SK-N-SH (cell line): ENCODE results near the gene SMARCD3. TPM values are rescaled to one million over a fixed set of nuclear protein-coding genes. Genes with fewer than 3 reads are reported as not detected.

Source experiments
- CTCF ChIA-PET: fragments of 300-600, 350-600 bp; formaldehyde crosslinking; extraction: SDS; loops from one replicate; lab custom pipeline; 2021; lab: Yijun Ruan, JAX
- POLR2A ChIA-PET: fragments of 350-600 bp; sonication (Branson Sonifier 250); formaldehyde crosslinking; extraction: SDS; loops from one replicate; lab custom pipeline; 2020; ENCODE audit warnings: antibody characterized with exemption, inconsistent platforms; lab: Yijun Ruan, JAX
- DNase-seq: peaks from one replicate; pipeline ENCODE4 v3.0.0; 2012
- H2AFZ ChIP-seq: fragments of 200-600 bp; sonication (generic); 2 replicates; pipeline ENCODE4 v1.8.1; 2016; ENCODE audit warnings: antibody characterized with exemption, mild to moderate bottlenecking, low read depth
- H3F3A ChIP-seq: fragments of 200-600 bp; sonication (generic); replicated peaks from 2 replicates; pipeline ENCODE3; 2016; ENCODE audit warnings: antibody characterized with exemption, mild to moderate bottlenecking; ENCODE audit not compliant: insufficient read depth
- H3K27ac ChIP-seq, 2 experiments: fragments of 200-500 bp in 1 of 2; fragments of 200-600 bp in 1 of 2; sonication (Bioruptor generic) in 1 of 2; sonication (generic), shearing (Covaris generic) in 1 of 2; 2 replicates each; pipeline versions ENCODE4 v1.5.1 to v1.6.1; 2014 to 2016; ENCODE audit warnings: low read depth in 2 of 2, inconsistent platforms in 1 of 2, low read length in 1 of 2, mild to moderate bottlenecking in 1 of 2, mixed read lengths in 1 of 2
- H3K27me3 ChIP-seq: fragments of 200-600 bp; sonication (generic), shearing (Covaris generic); 2 replicates; pipeline ENCODE4 v1.6.1; 2016; ENCODE audit warnings: mixed run types; ENCODE audit not compliant: insufficient read depth
- H3K36me3 ChIP-seq, 2 experiments: fragments of 200-500 bp in 1 of 2; fragments of 200-600 bp in 1 of 2; sonication (Bioruptor generic) in 1 of 2; sonication (generic) in 1 of 2; replicated peaks in 1 of 2; 2 replicates each; pipeline versions ENCODE3 to v1.5.1; 2014 to 2016; ENCODE audit warnings: low read length in 1 of 2, mild to moderate bottlenecking in 1 of 2; ENCODE audit not compliant: insufficient read depth in 2 of 2, control insufficient read depth in 1 of 2
- H3K4me1 ChIP-seq, 2 experiments: fragments of 200-500 bp in 1 of 2; fragments of 200-600 bp in 1 of 2; sonication (Bioruptor generic) in 1 of 2; sonication (generic), shearing (Covaris generic) in 1 of 2; 2 replicates each; pipeline versions ENCODE4 v1.5.1 to v1.6.1; 2014 to 2016; ENCODE audit warnings: low read depth in 1 of 2, low read length in 1 of 2, mixed run types in 1 of 2; ENCODE audit not compliant: insufficient read depth in 2 of 2, control insufficient read depth in 1 of 2
- H3K4me2 ChIP-seq: fragments of 200-600 bp; sonication (generic), shearing (Covaris generic); 2 replicates; pipeline ENCODE4 v1.6.1; 2017; ENCODE audit warnings: mixed run types
- H3K4me3 ChIP-seq, 2 experiments: fragments of 200-500 bp in 1 of 2; fragments of 200-600 bp in 1 of 2; sonication (Bioruptor generic) in 1 of 2; sonication (generic), shearing (Covaris generic) in 1 of 2; 2 replicates each; pipeline versions ENCODE4 v1.5.1 to v1.8.1; 2014 to 2016; ENCODE audit warnings: low read depth in 2 of 2, inconsistent platforms in 1 of 2, low read length in 1 of 2, mild to moderate bottlenecking in 1 of 2, mixed read lengths in 1 of 2, moderate library complexity in 1 of 2
- H3K79me2 ChIP-seq: fragments of 200-600 bp; sonication (generic); 2 replicates; pipeline ENCODE4 v1.8.1; 2017; ENCODE audit warnings: mild to moderate bottlenecking; ENCODE audit not compliant: insufficient read depth
- H3K9ac ChIP-seq: fragments of 200-600 bp; sonication (generic); 2 replicates; pipeline ENCODE4 v1.6.1; 2017; ENCODE audit warnings: mixed run types
- H3K9me2 ChIP-seq: fragments of 200-600 bp; sonication (generic); 2 replicates; pipeline ENCODE4 v1.6.1; 2017; ENCODE audit warnings: mixed run types
- H3K9me3 ChIP-seq: fragments of 200-600 bp; sonication (generic); 2 replicates; pipeline ENCODE4 v1.6.1; 2017; ENCODE audit warnings: mixed run types, mild to moderate bottlenecking, moderate library complexity
- H4K20me1 ChIP-seq: fragments of 200-600 bp; sonication (generic); 2 replicates; pipeline ENCODE4 v1.6.1; 2017; ENCODE audit warnings: mild to moderate bottlenecking, mixed run types; ENCODE audit not compliant: insufficient read depth
- ELF1 ChIP-seq: IDR thresholded peaks from 2 replicates; pipeline ENCODE4 v1.4.0; 2012
- EZH2phosphoT487 ChIP-seq: fragments of 200-600 bp; sonication (generic); IDR thresholded peaks from 2 replicates; pipeline ENCODE4 v1.6.1; 2017; ENCODE audit warnings: low read depth, mixed run types, mild to moderate bottlenecking, antibody characterized with exemption, moderate library complexity, borderline replicate concordance
- FOXJ3 ChIP-seq: sonication (generic); formaldehyde crosslinking; IDR thresholded peaks from 2 replicates; pipeline ENCODE4 v1.5.1; 2020; ENCODE audit warnings: mild to moderate bottlenecking, missing genetic modification reagents
- GABPA ChIP-seq: IDR thresholded peaks from 2 replicates; pipeline ENCODE4 v1.4.0; 2012; ENCODE audit warnings: low read depth, mild to moderate bottlenecking
- GATA2 ChIP-seq: sonication (generic); formaldehyde crosslinking; IDR thresholded peaks from 2 replicates; pipeline ENCODE4 v1.5.0; 2020; ENCODE audit warnings: mild to moderate bottlenecking, missing genetic modification reagents
- MEF2A ChIP-seq: IDR thresholded peaks from 2 replicates; pipeline ENCODE4 v1.4.0; 2012; ENCODE audit warnings: low read depth, borderline replicate concordance
- MXI1 ChIP-seq: IDR thresholded peaks from 2 replicates; pipeline ENCODE4 v1.6.1; 2012; ENCODE audit warnings: mild to moderate bottlenecking, low read depth, low read length, improper control_type of control experiment
- RAD21 ChIP-seq: IDR thresholded peaks from 2 replicates; pipeline ENCODE4 v1.6.1; 2012; ENCODE audit warnings: mild to moderate bottlenecking, low read length
- RCOR1 ChIP-seq: fragments of 150-350 bp; IDR thresholded peaks from 2 replicates; pipeline ENCODE4 v1.6.1; 2017; ENCODE audit warnings: antibody characterized with exemption, low read length
- RFX5 ChIP-seq: IDR thresholded peaks from 2 replicates; pipeline ENCODE4 v1.6.1; 2012; ENCODE audit warnings: mild to moderate bottlenecking, improper control_type of control experiment, low read length
- SIN3A ChIP-seq: IDR thresholded peaks from 2 replicates; pipeline ENCODE4 v1.6.1; 2012; ENCODE audit warnings: low read depth, mild to moderate bottlenecking, low read length, moderate library complexity, borderline replicate concordance
- TCF12 ChIP-seq: IDR thresholded peaks from 2 replicates; pipeline ENCODE4 v1.4.0; 2012
- TEAD4 ChIP-seq: IDR thresholded peaks from 2 replicates; pipeline ENCODE4 v1.4.0; 2012; ENCODE audit warnings: mild to moderate bottlenecking, borderline replicate concordance; ENCODE audit not compliant: insufficient read depth
- WGBS: methylation state at CpG from one replicate; pipeline ENCODE4 v1.1.6; 2017; ENCODE audit warnings: low lambda C conversion rate; 5-methylcytosine and 5-hydroxymethylcytosine counted together
- polyA plus RNA-seq, 3 experiments: library from polyadenylated mRNA; depleted of rRNA; stranded (reverse); fragments of >200 nt; gene quantifications; 2 replicates each; pipeline ENCODE4 v1.2.3, GENCODE V29; 2012
- TF ChIP-seq, protein P1 (sequence below): fragments of 150-350 bp; IDR thresholded peaks from 2 replicates; pipeline ENCODE4 v1.6.1; 2017; ENCODE audit warnings: antibody characterized with exemption, low read length, low read depth, borderline replicate concordance
- TF ChIP-seq, protein P2 (sequence below): fragments of 200-600 bp; sonication (generic); IDR thresholded peaks from 2 replicates; pipeline ENCODE4 v1.6.1; 2017; ENCODE audit warnings: antibody characterized with exemption, mild to moderate bottlenecking, moderate library complexity
- TF ChIP-seq, protein P3 (sequence below): IDR thresholded peaks from 2 replicates; pipeline ENCODE4; 2012
- TF ChIP-seq, protein P4 (sequence below): IDR thresholded peaks from 2 replicates; pipeline ENCODE4 v1.4.0; 2012; ENCODE audit warnings: low read depth, borderline replicate concordance

The SMARCD3 gene
- polyA plus RNA-seq, 1 of the 3 experiments (the other 2 are of a cell fraction): 62.8 TPM

DNA sequence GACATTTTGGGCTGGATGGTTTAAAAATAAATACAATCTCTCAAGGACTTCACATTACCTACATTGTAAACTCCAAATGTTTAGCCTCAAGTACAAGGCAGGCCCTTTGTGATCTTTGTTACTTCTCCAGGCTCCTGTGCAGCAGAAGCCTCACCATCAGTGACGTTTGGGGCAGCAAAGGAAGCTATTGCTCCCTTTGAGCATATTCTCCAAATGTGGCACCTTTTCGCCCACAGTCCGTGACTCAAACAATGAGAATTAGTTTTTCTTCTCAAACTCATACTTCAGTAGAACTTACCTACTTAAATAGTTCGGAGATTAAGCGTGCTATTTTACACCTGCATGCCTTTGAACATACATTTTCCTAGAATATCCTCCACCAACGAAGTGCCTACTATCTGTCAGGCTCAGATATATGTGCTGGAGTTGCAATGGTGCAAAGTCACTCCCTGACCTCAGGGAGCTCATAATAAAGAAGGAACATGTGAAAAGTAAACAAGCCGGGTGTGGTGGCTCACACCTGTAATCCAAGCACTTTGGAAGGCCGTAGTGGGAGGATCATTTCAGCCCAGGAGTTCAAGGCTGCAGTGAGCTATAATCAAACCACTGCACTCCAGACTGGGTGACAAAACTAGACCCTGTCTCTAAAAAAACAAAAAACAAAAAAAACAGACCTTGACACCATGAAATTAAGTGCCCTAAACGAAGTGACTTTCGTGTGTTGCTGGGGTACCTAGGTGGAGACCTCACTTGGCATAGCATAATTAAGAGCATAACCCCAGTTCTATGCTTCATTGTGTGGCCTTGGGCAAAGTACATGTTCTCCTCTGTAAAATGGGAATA lies 20.2 kb downstream of the SMARCD3 start:
- H3K79me2 ChIP-seq: peaks cover 40% of the 10 kb centered on the region
- peak overlapping the region; percentile 81 for H3K9ac ChIP-seq
- H3K4me1 ChIP-seq: peaks cover 10 to 29% of the 10 kb centered on the region in 2 experiments
- peaks cover 25 to 27% of the 10 kb centered on the region in 2 experiments for H3K36me3 ChIP-seq
- H3F3A ChIP-seq: peaks cover 9% of the 10 kb centered on the region
- peak overlapping the region; percentile 80 to 97 for H3K4me3 ChIP-seq
- ChIA-PET CTCF (interaction anchor here (1.0 to 4.9 kb wide), 4 partner anchors 11 to 77 kb away, joined by 3 to 46 read pairs (median 6); no protein-coding TSS in a partner anchor), POLR2A (interaction anchor here (1.0 to 2.0 kb wide), 4 partner anchors 16 to 200 kb away, joined by 3 to 20 read pairs (median 4); partner anchors contain the start of genes ABCB8 and TMUB1)
- H3K27me3 ChIP-seq: no peaks in the 10 kb centered on the region
- 87% methylated on average over 10 of the region's 10 CpGs for WGBS
- H4K20me1 ChIP-seq: peaks cover 1% of the 10 kb centered on the region
- TF ChIP-seq GABPA (no peak), RFX5 (no peak)
- TF ChIP-seq, protein P1, sequence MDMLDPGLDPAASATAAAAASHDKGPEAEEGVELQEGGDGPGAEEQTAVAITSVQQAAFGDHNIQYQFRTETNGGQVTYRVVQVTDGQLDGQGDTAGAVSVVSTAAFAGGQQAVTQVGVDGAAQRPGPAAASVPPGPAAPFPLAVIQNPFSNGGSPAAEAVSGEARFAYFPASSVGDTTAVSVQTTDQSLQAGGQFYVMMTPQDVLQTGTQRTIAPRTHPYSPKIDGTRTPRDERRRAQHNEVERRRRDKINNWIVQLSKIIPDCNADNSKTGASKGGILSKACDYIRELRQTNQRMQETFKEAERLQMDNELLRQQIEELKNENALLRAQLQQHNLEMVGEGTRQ: no peak
- no peaks in the 10 kb centered on the region for H3K9me2 ChIP-seq
- no peaks in the 10 kb centered on the region for H3K9me3 ChIP-seq
- peak overlapping the region; percentile 79 for H3K4me2 ChIP-seq
- no peak for DNase-seq
- H2AFZ ChIP-seq: peak overlapping the region; percentile 86
- peak overlapping the region; percentile 80 to 96 for H3K27ac ChIP-seq

DNA sequence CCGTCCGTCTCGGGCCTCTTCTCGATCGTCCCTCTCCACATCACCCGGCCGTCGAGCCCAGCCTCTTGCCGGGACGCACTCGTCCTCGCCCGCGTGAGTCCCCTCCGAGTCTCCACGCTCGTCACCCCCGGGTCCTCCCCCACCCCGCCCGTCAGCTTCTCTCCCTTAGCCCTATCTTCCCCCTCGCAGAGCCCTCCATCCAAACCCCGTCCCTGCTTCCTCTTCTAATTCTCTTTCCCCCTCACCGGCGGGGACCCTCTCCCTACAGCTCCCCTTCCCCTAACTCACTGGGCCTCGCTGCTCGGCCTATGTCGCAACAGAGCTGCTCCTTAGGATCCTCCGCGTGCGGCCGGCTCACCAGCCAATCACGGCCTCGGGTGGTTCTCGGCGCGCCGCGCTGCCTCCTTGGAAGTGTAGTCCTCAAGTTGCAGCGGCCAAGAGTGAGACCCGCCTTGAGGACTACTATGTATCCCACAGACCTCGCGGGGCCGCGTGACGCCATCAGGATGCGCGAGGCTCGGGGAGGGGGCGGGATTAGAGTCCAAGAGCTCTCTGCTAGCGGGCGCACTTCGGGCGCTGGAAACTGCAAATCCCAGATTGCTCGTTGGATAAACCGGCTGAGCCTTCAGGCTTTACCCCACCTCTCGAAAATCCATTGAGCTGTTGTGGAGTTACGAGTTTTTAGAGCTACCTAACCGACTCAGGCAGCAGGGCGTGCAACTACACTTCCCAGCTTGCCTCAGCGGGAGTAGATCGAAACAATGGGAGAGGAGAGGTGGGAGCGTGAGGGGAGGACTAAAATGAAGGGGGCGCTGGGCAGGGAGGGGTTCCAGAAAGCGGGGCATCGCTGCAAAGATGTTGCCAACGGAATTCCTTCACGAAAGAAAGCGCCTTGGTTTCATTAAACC lies 21.4 kb downstream of the SMARCD3 start, which contains the start of gene ABCF2:
Gene ABCF2, minus strand, starts transcription at position 331 of the 908 bp plus-strand sequence. CDS start 747 bp downstream, outside the sequence.
- WGBS: under 1% methylated on average over 60 of the region's 68 CpGs
- Histone ChIP-seq H3K9ac (peak within 1 kb of the TSS; percentile 81), H3K27ac (peak within 1 kb of the TSS; percentile 80 to 96), H3K9me3 (no peaks in the 10 kb centered on the region), H3K79me2 (peaks cover 29% of the 10 kb centered on the region), H3K36me3 (peaks cover 34 to 38% of the 10 kb centered on the region in 2 experiments), H3K4me2 (peak within 1 kb of the TSS; percentile 90), H3K4me1 (peaks cover 10 to 26% of the 10 kb centered on the region in 2 experiments), H3F3A (peaks cover 9% of the 10 kb centered on the region), H4K20me1 (no peaks in the 10 kb centered on the region), H2AFZ (peak within 1 kb of the TSS; percentile 86), H3K9me2 (no peaks in the 10 kb centered on the region), H3K4me3 (peak within 1 kb of the TSS; percentile 80 to 97), H3K27me3 (no peaks in the 10 kb centered on the region)
- DNase-seq: peak; percentile 99
- CTCF ChIA-PET: interaction anchor here (0.7 to 4.9 kb wide), 16 partner anchors 9 to 209 kb away, joined by 3 to 46 read pairs (median 4); partner anchors contain the start of gene GBX1
- POLR2A ChIA-PET: interaction anchor here (0.6 to 2.0 kb wide), 17 partner anchors 8 to 859 kb away, joined by 3 to 20 read pairs (median 3); partner anchors contain the start of genes ABCB8, AGAP3, REPIN1 and TMUB1
- no peak for TF ChIP-seq EZH2phosphoT487
- TF ChIP-seq SIN3A: peak; percentile 72; the same call in 1 of the 2 replicates
- TF ChIP-seq, protein P2, sequence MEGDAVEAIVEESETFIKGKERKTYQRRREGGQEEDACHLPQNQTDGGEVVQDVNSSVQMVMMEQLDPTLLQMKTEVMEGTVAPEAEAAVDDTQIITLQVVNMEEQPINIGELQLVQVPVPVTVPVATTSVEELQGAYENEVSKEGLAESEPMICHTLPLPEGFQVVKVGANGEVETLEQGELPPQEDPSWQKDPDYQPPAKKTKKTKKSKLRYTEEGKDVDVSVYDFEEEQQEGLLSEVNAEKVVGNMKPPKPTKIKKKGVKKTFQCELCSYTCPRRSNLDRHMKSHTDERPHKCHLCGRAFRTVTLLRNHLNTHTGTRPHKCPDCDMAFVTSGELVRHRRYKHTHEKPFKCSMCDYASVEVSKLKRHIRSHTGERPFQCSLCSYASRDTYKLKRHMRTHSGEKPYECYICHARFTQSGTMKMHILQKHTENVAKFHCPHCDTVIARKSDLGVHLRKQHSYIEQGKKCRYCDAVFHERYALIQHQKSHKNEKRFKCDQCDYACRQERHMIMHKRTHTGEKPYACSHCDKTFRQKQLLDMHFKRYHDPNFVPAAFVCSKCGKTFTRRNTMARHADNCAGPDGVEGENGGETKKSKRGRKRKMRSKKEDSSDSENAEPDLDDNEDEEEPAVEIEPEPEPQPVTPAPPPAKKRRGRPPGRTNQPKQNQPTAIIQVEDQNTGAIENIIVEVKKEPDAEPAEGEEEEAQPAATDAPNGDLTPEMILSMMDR: peak; percentile 32; the same call in 1 of the 2 replicates
- peak; percentile 66 for TF ChIP-seq ELF1
- no peak for TF ChIP-seq TEAD4
- TF ChIP-seq FOXJ3 (CRISPR knock-in tag): peak; percentile 63; the same call in 1 of the 2 replicates
- peak; percentile 93 for TF ChIP-seq MXI1
- TF ChIP-seq, protein P3, sequence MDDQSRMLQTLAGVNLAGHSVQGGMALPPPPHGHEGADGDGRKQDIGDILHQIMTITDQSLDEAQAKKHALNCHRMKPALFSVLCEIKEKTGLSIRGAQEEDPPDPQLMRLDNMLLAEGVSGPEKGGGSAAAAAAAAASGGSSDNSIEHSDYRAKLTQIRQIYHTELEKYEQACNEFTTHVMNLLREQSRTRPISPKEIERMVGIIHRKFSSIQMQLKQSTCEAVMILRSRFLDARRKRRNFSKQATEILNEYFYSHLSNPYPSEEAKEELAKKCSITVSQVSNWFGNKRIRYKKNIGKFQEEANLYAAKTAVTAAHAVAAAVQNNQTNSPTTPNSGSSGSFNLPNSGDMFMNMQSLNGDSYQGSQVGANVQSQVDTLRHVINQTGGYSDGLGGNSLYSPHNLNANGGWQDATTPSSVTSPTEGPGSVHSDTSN: no peak
- TF ChIP-seq MEF2A: no peak
- TF ChIP-seq, protein P4, sequence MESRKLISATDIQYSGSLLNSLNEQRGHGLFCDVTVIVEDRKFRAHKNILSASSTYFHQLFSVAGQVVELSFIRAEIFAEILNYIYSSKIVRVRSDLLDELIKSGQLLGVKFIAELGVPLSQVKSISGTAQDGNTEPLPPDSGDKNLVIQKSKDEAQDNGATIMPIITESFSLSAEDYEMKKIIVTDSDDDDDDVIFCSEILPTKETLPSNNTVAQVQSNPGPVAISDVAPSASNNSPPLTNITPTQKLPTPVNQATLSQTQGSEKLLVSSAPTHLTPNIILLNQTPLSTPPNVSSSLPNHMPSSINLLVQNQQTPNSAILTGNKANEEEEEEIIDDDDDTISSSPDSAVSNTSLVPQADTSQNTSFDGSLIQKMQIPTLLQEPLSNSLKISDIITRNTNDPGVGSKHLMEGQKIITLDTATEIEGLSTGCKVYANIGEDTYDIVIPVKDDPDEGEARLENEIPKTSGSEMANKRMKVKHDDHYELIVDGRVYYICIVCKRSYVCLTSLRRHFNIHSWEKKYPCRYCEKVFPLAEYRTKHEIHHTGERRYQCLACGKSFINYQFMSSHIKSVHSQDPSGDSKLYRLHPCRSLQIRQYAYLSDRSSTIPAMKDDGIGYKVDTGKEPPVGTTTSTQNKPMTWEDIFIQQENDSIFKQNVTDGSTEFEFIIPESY: peak; percentile 94
- TF ChIP-seq TCF12: no peak; the same call in 1 of the 2 replicates
- TF ChIP-seq RCOR1: no peak; the same call in 1 of the 2 replicates
- TF ChIP-seq GATA2 (CRISPR knock-in tag): peak; percentile 55
- no peak for TF ChIP-seq RAD21
